Measurements from ENCODE around the gene FBXO48.

The FBXO48 gene

GRCh38 chr2:68416081-68416675 is 50.9 kb downstream of the FBXO48 start:
- no peak overlapping the region for H3K4me3 ChIP-seq (ENCODE audit: low read depth, low read length)
- DNase-seq (ENCODE audit: low read depth) = no peak
- TF ChIP-seq CTCF (IDR thresholded peaks at IDR 0.05; ENCODE audit: low read depth, low read length, missing control alignments) = no peak

GRCh38 chr2:68415521-68415920 is 51.6 kb downstream of the FBXO48 start:
- no peak for DNase-seq (ENCODE audit: low read depth)
- no peak for TF ChIP-seq CTCF (IDR thresholded peaks at IDR 0.05; ENCODE audit: low read depth, low read length, missing control alignments)
- H3K4me3 ChIP-seq (ENCODE audit: low read depth, low read length) = no peak overlapping the region

- DNase-seq (ENCODE audit: low read depth) = no peak
- no peak overlapping the region for H3K4me3 ChIP-seq (ENCODE audit: low read depth, low read length)
- TF ChIP-seq CTCF (IDR thresholded peaks at IDR 0.05; ENCODE audit: low read depth, low read length, missing control alignments) = no peak
Measured at GRCh38 chr2:68414876-68415275, 52.2 kb downstream of the FBXO48 start.

GRCh38 chr2:68414452-68414851 is 52.6 kb downstream of the FBXO48 start:
- no peak for DNase-seq (ENCODE audit: low read depth)
- H3K4me3 ChIP-seq (ENCODE audit: low read depth, low read length) = no peak overlapping the region

GRCh38 chr2:68413466-68413865 is 53.6 kb downstream of the FBXO48 start:
- no peak overlapping the region for H3K4me3 ChIP-seq (ENCODE audit: low read depth, low read length)
- DNase-seq (ENCODE audit: low read depth) = no peak
- no peak for TF ChIP-seq CTCF (IDR thresholded peaks at IDR 0.05; ENCODE audit: low read depth, low read length, missing control alignments)

More at GRCh38 chr2:68414452-68414851, 52.6 kb downstream of the FBXO48 start:
- no peak for TF ChIP-seq CTCF (IDR thresholded peaks at IDR 0.05; ENCODE audit: low read depth, low read length, missing control alignments)

GRCh38 chr2:68412127-68412819 is 54.8 kb downstream of the FBXO48 start:
- no peak for DNase-seq (ENCODE audit: low read depth)
- no peak for TF ChIP-seq CTCF (IDR thresholded peaks at IDR 0.05; ENCODE audit: low read depth, low read length, missing control alignments)
- H3K4me3 ChIP-seq (ENCODE audit: low read depth, low read length) = peak overlapping the region; percentile 7; the same call in 1 of the 2 replicates
